SIG-M5 (cell line): ENCODE measurements around the gene FARSA.
"Not testable (repeated sequence)": the region's sequence is repeated elsewhere in the genome, so short reads cannot be mapped to it uniquely, and the experiment has no call there.

ENCODE experiments used
- DNase-seq: peaks from one replicate; lab custom pipeline; 2025; lab: John Stamatoyannopoulos, UW

The FARSA gene

GRCh38 chr19:12937093-12937926 is 3.8 kb upstream of the FARSA start:
- peak; percentile 86 for DNase-seq

GRCh38 chr19:12936582-12936981 is 3.1 kb upstream of the FARSA start:
- DNase-seq = no peak

GRCh38 chr19:12935071-12935470 is 1.6 kb upstream of the FARSA start:
- DNase-seq = no peak

GRCh38 chr19:12932392-12933286 is 872 bp downstream of the FARSA start:
- no peak for DNase-seq

GRCh38 chr19:12930002-12930645 is 3.4 kb downstream of the FARSA start:
- no peak for DNase-seq

GRCh38 chr19:12924621-12925310 is 8.7 kb downstream of the FARSA start:
- no peak for DNase-seq

GRCh38 chr19:12922959-12923358 is 10.6 kb downstream of the FARSA start:
- no peak for DNase-seq

- DNase-seq = no peak
Measured at GRCh38 chr19:12921047-12921446, 12.5 kb downstream of the FARSA start.

- no peak for DNase-seq
Measured at GRCh38 chr19:12918253-12918652, 15.3 kb downstream of the FARSA start.

- DNase-seq = not testable (repeated sequence)
Measured at GRCh38 chr19:12915860-12916259, 17.7 kb downstream of the FARSA start.

- DNase-seq = peak; percentile 44
Measured at GRCh38 chr19:12913851-12914690, 19.4 kb downstream of the FARSA start.

GRCh38 chr19:12913011-12913561 is 20.4 kb downstream of the FARSA start:
- no peak for DNase-seq

GRCh38 chr19:12912571-12912970 is 20.9 kb downstream of the FARSA start:
- no peak for DNase-seq

GRCh38 chr19:12907166-12907565 is 26.3 kb downstream of the FARSA start:
- DNase-seq = no peak

GRCh38 chr19:12899891-12900518 is 33.5 kb downstream of the FARSA start:
- DNase-seq = no peak

- DNase-seq = no peak
Measured at GRCh38 chr19:12896460-12896859, 37.1 kb downstream of the FARSA start.

GRCh38 chr19:12893582-12893981 is 39.9 kb downstream of the FARSA start:
- no peak for DNase-seq

- no peak for DNase-seq
Measured at GRCh38 chr19:12891553-12892021, 41.9 kb downstream of the FARSA start.

GRCh38 chr19:12890787-12891552 is 42.5 kb downstream of the FARSA start, which contains the start of gene GCDH:
TSS of gene GCDH (plus strand) at chr19:12891160. CDS start at chr19:12891305, 145 bp downstream.
- peak; percentile 98 for DNase-seq
